Activated naive CD4-positive, alpha-beta T cell treated with anti-CD3 and anti-CD28 coated beads, Interleukin-2, amount 10 ng/mL, durations not matched to agents 7 days and 5 days (primary cell): ENCODE results near the gene FRMD3.

Experiments used
- CTCF ChIA-PET: fragments of 350-600 bp; sonication (Branson Sonifier 250); formaldehyde crosslinking; loops from one replicate; lab custom pipeline; 2021; ENCODE audit warnings: antibody characterized with exemption; lab: Charles Lee
- DNase-seq: peaks from one replicate; pipeline ENCODE4 v3.0.0-alpha.2; 2020
- H3K27ac Mint-ChIP-seq: one replicate; pipeline ENCODE4 v1.8.0; 2021; ENCODE audit warnings: mild to moderate bottlenecking, moderate library complexity, mixed read lengths
- H3K27me3 Mint-ChIP-seq: one replicate; pipeline ENCODE4 v1.8.0; 2021; ENCODE audit warnings: mild to moderate bottlenecking, mixed read lengths
- H3K36me3 Mint-ChIP-seq: one replicate; pipeline ENCODE4 v1.8.0; 2021; ENCODE audit warnings: mixed read lengths
- H3K4me1 Mint-ChIP-seq: one replicate; pipeline ENCODE4 v1.8.0; 2021; ENCODE audit warnings: mixed read lengths
- H3K4me3 Mint-ChIP-seq: one replicate; pipeline ENCODE4 v1.8.0; 2021; ENCODE audit warnings: mild to moderate bottlenecking, moderate library complexity, mixed read lengths
- H3K9me3 Mint-ChIP-seq: one replicate; pipeline ENCODE4 v1.8.0; 2021; ENCODE audit warnings: mixed read lengths

Gene FRMD3

DNA sequence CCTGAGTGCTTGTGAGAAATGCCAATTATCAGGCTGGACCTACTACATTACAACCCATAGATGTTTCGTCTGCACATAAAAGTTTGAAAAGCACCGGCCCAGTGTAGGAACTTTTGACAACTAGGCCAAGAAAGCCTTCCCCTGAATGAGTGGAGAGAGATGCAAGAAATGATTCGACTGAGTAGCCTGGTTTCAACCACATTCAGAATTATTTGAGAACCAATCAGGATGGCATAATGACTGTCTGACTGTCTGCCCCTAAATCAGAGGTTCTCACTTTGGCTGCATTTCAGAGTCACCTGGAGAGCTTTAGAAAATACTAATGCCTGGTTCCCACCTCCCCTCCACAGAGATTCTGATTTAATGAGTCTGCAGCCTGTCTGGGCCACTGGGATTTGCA lies 61.1 kb downstream of the FRMD3 start:
- Mint-ChIP-seq H3K27ac (no peak overlapping the region), H3K36me3 (peaks cover 2% of the 10 kb centered on the region), H3K9me3 (peaks cover 6% of the 10 kb centered on the region), H3K4me3 (no peak overlapping the region), H3K4me1 (peaks cover 20% of the 10 kb centered on the region), H3K27me3 (peaks cover 8% of the 10 kb centered on the region)
- CTCF ChIA-PET = no interaction called here
- no peak for DNase-seq

- H3K4me3 Mint-ChIP-seq = no peak overlapping the region
- DNase-seq = no peak
- peaks cover 6% of the 10 kb centered on the region for H3K9me3 Mint-ChIP-seq
- H3K36me3 Mint-ChIP-seq = peaks cover 2% of the 10 kb centered on the region
- peaks cover 23% of the 10 kb centered on the region for H3K4me1 Mint-ChIP-seq
- no peak overlapping the region for H3K27ac Mint-ChIP-seq
- CTCF ChIA-PET = no interaction called here
- H3K27me3 Mint-ChIP-seq = peaks cover 8% of the 10 kb centered on the region
These were observed 61.7 kb downstream of the FRMD3 start for GRCh38 chr9:83476513-83476912.

- CTCF ChIA-PET = no interaction called here
- H3K27ac Mint-ChIP-seq = no peak overlapping the region
- DNase-seq = no peak
These were observed 62.5 kb downstream of the FRMD3 start for GRCh38 chr9:83475741-83476140.

DNA sequence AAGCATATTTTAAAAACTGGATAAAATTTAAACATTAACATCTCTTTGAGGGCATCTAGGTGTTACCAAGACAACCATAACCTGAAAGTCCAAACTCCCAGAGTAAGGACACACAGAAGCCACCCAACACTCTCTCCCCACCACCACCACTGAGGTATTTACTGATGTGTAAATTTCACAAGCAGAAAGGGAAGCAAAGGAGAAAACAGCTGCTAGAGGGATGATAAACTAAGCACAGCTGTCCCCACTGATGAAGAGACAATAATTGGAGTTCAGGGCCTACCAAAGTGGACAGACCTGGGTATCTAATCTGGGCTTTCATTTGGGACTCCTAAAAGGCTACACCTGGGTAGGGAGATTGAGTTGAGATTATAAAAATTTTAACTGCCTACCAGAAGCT lies 63.6 kb downstream of the FRMD3 start:
- H3K4me3 Mint-ChIP-seq = no peak overlapping the region
- no peak overlapping the region for H3K27ac Mint-ChIP-seq
- peaks cover 7% of the 10 kb centered on the region for H3K27me3 Mint-ChIP-seq
- peaks cover 6% of the 10 kb centered on the region for H3K9me3 Mint-ChIP-seq
- CTCF ChIA-PET = no interaction called here
- no peak for DNase-seq
- H3K36me3 Mint-ChIP-seq = peaks cover 2% of the 10 kb centered on the region
- peaks cover 23% of the 10 kb centered on the region for H3K4me1 Mint-ChIP-seq

More at GRCh38 chr9:83475741-83476140, 62.5 kb downstream of the FRMD3 start:
- Mint-ChIP-seq H3K27me3 (peaks cover 8% of the 10 kb centered on the region), H3K4me1 (peaks cover 23% of the 10 kb centered on the region), H3K36me3 (peaks cover 2% of the 10 kb centered on the region), H3K9me3 (peaks cover 6% of the 10 kb centered on the region), H3K4me3 (no peak overlapping the region)

- peak; percentile 36 for DNase-seq
- peaks cover 23% of the 10 kb centered on the region for H3K4me1 Mint-ChIP-seq
- peaks cover 2% of the 10 kb centered on the region for H3K36me3 Mint-ChIP-seq
- H3K4me3 Mint-ChIP-seq = peak overlapping the region; percentile 59
- no peaks in the 10 kb centered on the region for H3K9me3 Mint-ChIP-seq
- no peaks in the 10 kb centered on the region for H3K27me3 Mint-ChIP-seq
- CTCF ChIA-PET = no interaction called here
- H3K27ac Mint-ChIP-seq = peak overlapping the region; percentile 89
These were observed 64.7 kb downstream of the FRMD3 start for GRCh38 chr9:83473488-83473971.

DNA sequence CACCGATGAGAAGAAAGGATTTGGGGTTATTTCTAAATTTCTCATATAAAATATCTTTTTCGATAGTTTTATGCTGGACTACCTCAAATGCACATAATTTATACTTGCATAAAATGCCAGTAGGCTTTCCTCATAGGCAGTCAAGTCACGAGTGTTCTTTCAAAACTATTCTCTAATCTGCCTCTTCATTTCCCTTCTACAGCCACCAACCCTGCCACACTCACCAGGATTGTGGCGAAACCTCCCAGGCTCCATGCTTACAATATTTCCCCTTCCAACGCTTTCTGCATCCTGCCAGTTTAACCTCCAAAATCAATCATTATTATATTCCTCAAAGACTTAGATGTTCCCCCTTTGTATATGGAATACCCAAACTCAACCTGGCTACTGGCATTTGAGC lies 65.4 kb downstream of the FRMD3 start:
- Mint-ChIP-seq H3K36me3 (peaks cover 2% of the 10 kb centered on the region), H3K4me3 (peak overlapping the region; percentile 59), H3K9me3 (no peaks in the 10 kb centered on the region), H3K27ac (peak overlapping the region; percentile 89), H3K4me1 (peaks cover 23% of the 10 kb centered on the region), H3K27me3 (no peaks in the 10 kb centered on the region)
- DNase-seq = no peak
- CTCF ChIA-PET = no interaction called here

DNA sequence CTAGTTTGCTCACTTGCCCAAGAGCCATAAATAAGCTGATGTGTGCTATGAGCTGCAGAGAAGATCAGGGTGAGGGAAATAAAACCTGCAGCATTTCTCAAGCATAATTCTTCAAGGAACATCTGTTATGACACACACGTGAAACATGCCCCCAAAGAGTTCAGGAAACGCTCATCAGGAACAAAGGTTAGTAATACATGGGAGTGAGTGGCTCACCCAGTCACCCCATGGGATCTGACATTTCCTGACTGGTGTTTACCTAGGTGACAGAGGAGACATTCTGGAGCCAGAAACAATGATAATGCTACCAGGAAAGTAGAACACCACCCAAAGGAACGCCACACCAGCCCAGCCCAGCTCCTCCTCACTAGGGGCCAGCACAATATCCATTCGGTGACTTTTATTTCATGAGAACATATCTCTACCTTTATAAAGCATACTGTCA lies 66.0 kb downstream of the FRMD3 start:
- CTCF ChIA-PET = no interaction called here
- H3K27me3 Mint-ChIP-seq = no peaks in the 10 kb centered on the region
- H3K4me1 Mint-ChIP-seq = peaks cover 23% of the 10 kb centered on the region
- peaks cover 2% of the 10 kb centered on the region for H3K36me3 Mint-ChIP-seq
- H3K27ac Mint-ChIP-seq = no peak overlapping the region
- H3K4me3 Mint-ChIP-seq = no peak overlapping the region
- no peaks in the 10 kb centered on the region for H3K9me3 Mint-ChIP-seq
- no peak for DNase-seq

DNA sequence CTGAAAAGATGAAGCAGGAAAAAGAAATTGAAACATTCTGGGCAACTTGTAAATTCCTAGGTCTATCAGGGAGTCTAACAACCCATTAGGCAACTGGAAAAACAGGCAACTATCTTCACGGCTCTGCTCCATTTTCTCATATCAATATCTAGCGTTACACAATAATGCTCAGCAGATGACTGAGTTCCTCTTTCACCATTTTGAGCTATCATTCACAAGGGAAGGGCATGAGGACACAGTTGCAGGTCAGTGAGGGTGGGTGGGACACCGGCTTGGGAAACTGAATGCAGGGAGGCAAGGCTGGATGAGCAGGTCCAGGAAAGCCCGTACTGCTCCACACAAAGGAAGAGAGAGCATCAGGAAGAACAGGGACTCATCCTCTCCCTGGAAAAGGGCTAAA lies 67.0 kb downstream of the FRMD3 start:
- H3K4me3 Mint-ChIP-seq = no peak overlapping the region

GRCh38 chr9:83469722-83470121 lies 68.5 kb downstream of the FRMD3 start:
- H3K4me3 Mint-ChIP-seq = no peak overlapping the region
- peaks cover 2% of the 10 kb centered on the region for H3K36me3 Mint-ChIP-seq
- DNase-seq = no peak
- H3K27ac Mint-ChIP-seq = no peak overlapping the region
- CTCF ChIA-PET = interaction anchor here (0.7 kb wide), 1 partner anchor 360 kb away, joined by 3 read pairs; no protein-coding TSS in a partner anchor
- no peaks in the 10 kb centered on the region for H3K27me3 Mint-ChIP-seq
- no peaks in the 10 kb centered on the region for H3K9me3 Mint-ChIP-seq
- H3K4me1 Mint-ChIP-seq = peaks cover 23% of the 10 kb centered on the region

More for the DNA sequence above, 67.0 kb downstream of the FRMD3 start:
- Mint-ChIP-seq H3K9me3 (no peaks in the 10 kb centered on the region), H3K36me3 (peaks cover 2% of the 10 kb centered on the region), H3K4me1 (peaks cover 23% of the 10 kb centered on the region), H3K27ac (no peak overlapping the region), H3K27me3 (no peaks in the 10 kb centered on the region)
- no peak for DNase-seq
- CTCF ChIA-PET = no interaction called here

DNA sequence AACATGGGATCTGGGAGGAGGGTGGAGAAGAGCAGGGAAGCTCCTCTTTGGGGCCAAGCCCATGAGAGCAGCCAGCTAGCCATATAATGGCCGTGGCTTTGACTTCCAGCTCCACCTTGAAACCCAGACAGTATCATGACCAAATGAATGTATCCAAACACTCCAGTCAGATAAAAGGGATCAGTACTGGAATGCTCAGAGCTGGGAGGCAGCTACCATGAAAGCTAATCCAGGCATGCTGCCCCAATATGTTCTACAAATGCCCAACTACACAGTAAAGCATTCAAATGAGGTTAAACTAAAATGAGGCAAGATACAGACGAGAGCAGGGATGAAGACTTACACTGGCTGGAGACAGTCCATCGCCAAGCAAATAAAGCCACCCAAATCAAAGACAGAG lies 69.4 kb downstream of the FRMD3 start:
- Mint-ChIP-seq H3K36me3 (peaks cover 2% of the 10 kb centered on the region), H3K27ac (no peak overlapping the region)
- DNase-seq = no peak

GRCh38 chr9:83466877-83467276 lies 71.3 kb downstream of the FRMD3 start:
- CTCF ChIA-PET = no interaction called here
- Mint-ChIP-seq H3K4me3 (no peak overlapping the region), H3K9me3 (no peaks in the 10 kb centered on the region), H3K36me3 (no peaks in the 10 kb centered on the region), H3K27ac (no peak overlapping the region), H3K4me1 (peaks cover under 1% of the 10 kb centered on the region), H3K27me3 (no peaks in the 10 kb centered on the region)
- DNase-seq = no peak

More for the DNA sequence above, 69.4 kb downstream of the FRMD3 start:
- Mint-ChIP-seq H3K4me3 (no peak overlapping the region), H3K9me3 (no peaks in the 10 kb centered on the region), H3K4me1 (peaks cover 17% of the 10 kb centered on the region), H3K27me3 (no peaks in the 10 kb centered on the region)
- CTCF ChIA-PET = no interaction called here

GRCh38 chr9:83466351-83466750 lies 71.8 kb downstream of the FRMD3 start:
- CTCF ChIA-PET = no interaction called here
- H3K27ac Mint-ChIP-seq = no peak overlapping the region
- peaks cover under 1% of the 10 kb centered on the region for H3K9me3 Mint-ChIP-seq
- no peak overlapping the region for H3K4me3 Mint-ChIP-seq
- no peaks in the 10 kb centered on the region for H3K27me3 Mint-ChIP-seq
- no peak for DNase-seq
- no peaks in the 10 kb centered on the region for H3K4me1 Mint-ChIP-seq
- no peaks in the 10 kb centered on the region for H3K36me3 Mint-ChIP-seq

- H3K27me3 Mint-ChIP-seq = no peaks in the 10 kb centered on the region
- CTCF ChIA-PET = no interaction called here
- peaks cover 3% of the 10 kb centered on the region for H3K9me3 Mint-ChIP-seq
- no peaks in the 10 kb centered on the region for H3K4me1 Mint-ChIP-seq
- DNase-seq = no peak
- no peaks in the 10 kb centered on the region for H3K36me3 Mint-ChIP-seq
- no peak overlapping the region for H3K27ac Mint-ChIP-seq
- H3K4me3 Mint-ChIP-seq = no peak overlapping the region
These were observed 78.4 kb downstream of the FRMD3 start for GRCh38 chr9:83459830-83460229.

DNA sequence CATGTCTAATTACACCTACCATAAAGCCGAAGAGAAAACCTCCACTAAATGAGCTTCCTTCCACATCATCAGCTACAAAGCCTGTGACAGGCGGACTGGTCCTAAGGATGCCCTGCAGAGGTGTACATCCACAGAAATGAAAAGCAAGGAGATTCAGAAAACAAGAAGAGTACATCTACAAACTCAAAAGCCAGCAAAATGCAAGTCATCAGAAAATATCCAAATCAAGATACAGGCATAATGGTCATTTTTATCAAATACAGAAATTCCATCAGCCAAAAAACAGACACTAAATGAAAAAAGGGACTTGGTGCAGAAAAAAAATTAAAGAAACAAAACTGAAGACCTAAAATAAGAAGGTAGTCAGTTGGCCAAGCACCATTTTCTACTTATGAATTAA lies 79.7 kb downstream of the FRMD3 start:
- Mint-ChIP-seq H3K4me3 (no peak overlapping the region), H3K27me3 (no peaks in the 10 kb centered on the region), H3K36me3 (no peaks in the 10 kb centered on the region), H3K4me1 (no peaks in the 10 kb centered on the region), H3K9me3 (peaks cover 3% of the 10 kb centered on the region), H3K27ac (no peak overlapping the region)
- no peak for DNase-seq
- CTCF ChIA-PET = no interaction called here

DNA sequence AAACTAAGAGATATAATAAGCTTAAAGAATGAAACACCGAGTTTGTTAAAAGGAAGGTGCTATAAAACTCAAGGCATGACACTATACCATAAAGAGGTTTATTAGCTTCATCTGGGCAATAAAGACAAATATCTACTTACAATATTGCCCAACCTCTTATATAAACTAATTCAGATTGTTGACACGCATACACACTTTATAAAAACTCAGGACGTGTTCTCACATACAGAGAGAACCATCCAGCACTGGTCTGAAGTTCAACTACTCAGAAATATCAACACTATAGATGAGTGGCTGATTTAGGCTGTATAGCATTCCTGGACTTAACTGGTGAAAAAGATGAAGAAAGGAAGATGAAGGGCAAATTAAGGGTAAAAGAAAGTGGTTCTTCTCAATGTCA lies 81.2 kb downstream of the FRMD3 start:
- no peak overlapping the region for H3K4me3 Mint-ChIP-seq
- H3K9me3 Mint-ChIP-seq = peaks cover 3% of the 10 kb centered on the region
- no peaks in the 10 kb centered on the region for H3K36me3 Mint-ChIP-seq
- no peaks in the 10 kb centered on the region for H3K27me3 Mint-ChIP-seq
- no peaks in the 10 kb centered on the region for H3K4me1 Mint-ChIP-seq
- CTCF ChIA-PET = no interaction called here
- H3K27ac Mint-ChIP-seq = no peak overlapping the region
- no peak for DNase-seq
